Upper lobe of left lung (tissue), 6 donors: ENCODE results near the gene ISM2. TPM values are rescaled to one million over a fixed set of nuclear protein-coding genes. Genes with fewer than 3 reads are reported as not detected.

ENCODE experiments used
- ATAC-seq, 2 donors: fragments of 200-7000 bp; cut with Tn5 transposase; one replicate each; pipeline ENCODE4 v1.9.1; 2022; ENCODE audit warnings: mild to moderate bottlenecking in 2 of 2, moderate library complexity in 2 of 2; ENCODE audit not compliant: low FRiP score in 2 of 2
- DNase-seq, 2 donors: peaks; one replicate each; pipeline ENCODE4 v3.0.0-alpha.2; 2019 to 2020
- H3K27ac ChIP-seq, 4 donors: fragments of 200-600 bp; sonication (generic); one replicate each; pipeline ENCODE4 v1.5.1; 2016 to 2019
- H3K27me3 ChIP-seq, 4 donors: fragments of 200-600 bp; sonication (generic); one replicate each; pipeline ENCODE4 v1.5.1; 2017 to 2019
- H3K36me3 ChIP-seq, 4 donors: fragments of 200-600 bp; sonication (generic); one replicate each; pipeline ENCODE4 v1.5.1; 2016 to 2019
- H3K4me1 ChIP-seq, 4 donors: fragments of 200-600 bp; sonication (generic); one replicate each; pipeline ENCODE4 v1.5.1; 2018 to 2019
- H3K4me3 ChIP-seq, 4 donors: fragments of 200-600 bp; sonication (generic); one replicate each; pipeline ENCODE4 v1.5.1; 2017 to 2019; ENCODE audit warnings: mild to moderate bottlenecking in 2 of 4, moderate library complexity in 1 of 4
- H3K9me3 ChIP-seq, 4 donors: fragments of 200-600 bp; sonication (generic); one replicate each; pipeline ENCODE4 v1.5.1; 2018 to 2019
- EP300 ChIP-seq, 4 donors: sonication (generic); formaldehyde crosslinking; IDR thresholded peaks; one replicate each; pipeline ENCODE4 v1.5.1; 2017; ENCODE audit warnings: antibody characterized with exemption in 4 of 4, control low read depth in 2 of 4
- POLR2A ChIP-seq, 4 donors: fragments of 450-650 bp; IDR thresholded peaks; one replicate each; pipeline ENCODE4 v1.5.1; 2016 to 2017; ENCODE audit warnings: antibody characterized with exemption in 4 of 4, mild to moderate bottlenecking in 2 of 4
- POLR2AphosphoS5 ChIP-seq, 2 donors: sonication (generic); formaldehyde crosslinking; IDR thresholded peaks; one replicate each; pipeline ENCODE4 v1.5.1; 2017; ENCODE audit warnings: antibody characterized with exemption in 2 of 2
- WGBS, 2 donors: methylation state at CpG; one replicate each; pipeline ENCODE4 v1.1.5; 2017 to 2018; 5-methylcytosine and 5-hydroxymethylcytosine counted together
- total RNA-seq, 6 donors: library from RNA; depleted of rRNA in 4 of 6; stranded (reverse); fragments of >200 nt in 4 of 6; gene quantifications; one replicate each; pipeline versions ENCODE4 v1.1.0 to v1.2.1, GENCODE V29; 2016 to 2021
- TF ChIP-seq, protein P1 (sequence below), 6 experiments: fragments of 450-650 bp in 4 of 6; fragments of 200-600 bp in 2 of 6; sonication (generic) in 2 of 6; IDR thresholded peaks; one replicate each; pipeline ENCODE4 v1.5.1; 2016 to 2019; ENCODE audit warnings: antibody characterized with exemption in 6 of 6
- donor health status: DM: no; HTN: no; CAD: no; lungs with moderate emphysema.
- donor health status: DM: no; HTN: yes; CAD: no; lungs with severe emphysema.

ISM2 gene
- total RNA-seq, 6 donors from 2014 or later, result not detected

DNA sequence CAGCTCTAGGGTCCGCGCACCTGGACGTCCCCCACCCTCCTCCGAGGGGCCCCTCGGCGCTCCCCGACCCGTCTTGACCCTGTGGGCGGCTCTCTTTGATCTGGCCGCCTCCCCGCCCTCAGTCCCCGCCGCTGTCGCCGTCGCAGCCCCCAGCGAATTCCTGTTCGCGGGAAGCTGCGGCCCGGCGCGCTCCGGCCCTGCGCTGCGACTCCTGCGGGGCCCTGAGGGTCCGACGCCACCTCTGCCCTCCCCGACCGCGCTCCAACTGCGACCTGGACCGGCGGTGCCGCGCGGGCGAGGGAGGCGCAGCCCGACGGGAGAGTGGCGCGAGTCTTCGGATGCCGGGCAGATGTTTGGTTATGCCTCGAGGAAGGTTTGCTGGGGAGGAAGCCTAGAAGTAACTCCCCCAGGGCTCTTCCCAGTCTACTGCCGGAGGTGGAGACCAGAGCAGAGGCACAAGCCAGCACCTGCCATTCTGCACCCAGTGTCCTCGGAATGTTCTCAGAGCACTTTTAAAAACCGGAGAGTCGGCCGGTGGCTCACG is 440 bp upstream of the ISM2 start:
- Histone ChIP-seq H3K9me3 (no peaks in the 10 kb centered on the region), H3K27ac (no peak overlapping the region), H3K4me3 (peak overlapping the region in 3 of 4 donors; percentile 54 to 63 (median 58)), H3K27me3 (peaks cover 0 to 23% (median 17%) of the 10 kb centered on the region in 4 donors), H3K4me1 (peaks cover 12 to 20% (median 15%) of the 10 kb centered on the region in 4 donors), H3K36me3 (no peaks in the 10 kb centered on the region)
- 6% methylated on average over 33 of the region's 53 CpGs; no CpG with 5 or more reads in 1 of the 2 donors for WGBS, 2 donors
- DNase-seq (no peak), ATAC-seq (peak in 1 of 2 donors; percentile 15)
- TF ChIP-seq POLR2A (IDR thresholded peaks at IDR 0.05) (no peak), EP300 (IDR thresholded peaks at IDR 0.05) (no peak), POLR2AphosphoS5 (IDR thresholded peaks at IDR 0.05) (no peak)
- TF ChIP-seq, protein P1, sequence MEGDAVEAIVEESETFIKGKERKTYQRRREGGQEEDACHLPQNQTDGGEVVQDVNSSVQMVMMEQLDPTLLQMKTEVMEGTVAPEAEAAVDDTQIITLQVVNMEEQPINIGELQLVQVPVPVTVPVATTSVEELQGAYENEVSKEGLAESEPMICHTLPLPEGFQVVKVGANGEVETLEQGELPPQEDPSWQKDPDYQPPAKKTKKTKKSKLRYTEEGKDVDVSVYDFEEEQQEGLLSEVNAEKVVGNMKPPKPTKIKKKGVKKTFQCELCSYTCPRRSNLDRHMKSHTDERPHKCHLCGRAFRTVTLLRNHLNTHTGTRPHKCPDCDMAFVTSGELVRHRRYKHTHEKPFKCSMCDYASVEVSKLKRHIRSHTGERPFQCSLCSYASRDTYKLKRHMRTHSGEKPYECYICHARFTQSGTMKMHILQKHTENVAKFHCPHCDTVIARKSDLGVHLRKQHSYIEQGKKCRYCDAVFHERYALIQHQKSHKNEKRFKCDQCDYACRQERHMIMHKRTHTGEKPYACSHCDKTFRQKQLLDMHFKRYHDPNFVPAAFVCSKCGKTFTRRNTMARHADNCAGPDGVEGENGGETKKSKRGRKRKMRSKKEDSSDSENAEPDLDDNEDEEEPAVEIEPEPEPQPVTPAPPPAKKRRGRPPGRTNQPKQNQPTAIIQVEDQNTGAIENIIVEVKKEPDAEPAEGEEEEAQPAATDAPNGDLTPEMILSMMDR (IDR thresholded peaks at IDR 0.05), result no peak

DNA sequence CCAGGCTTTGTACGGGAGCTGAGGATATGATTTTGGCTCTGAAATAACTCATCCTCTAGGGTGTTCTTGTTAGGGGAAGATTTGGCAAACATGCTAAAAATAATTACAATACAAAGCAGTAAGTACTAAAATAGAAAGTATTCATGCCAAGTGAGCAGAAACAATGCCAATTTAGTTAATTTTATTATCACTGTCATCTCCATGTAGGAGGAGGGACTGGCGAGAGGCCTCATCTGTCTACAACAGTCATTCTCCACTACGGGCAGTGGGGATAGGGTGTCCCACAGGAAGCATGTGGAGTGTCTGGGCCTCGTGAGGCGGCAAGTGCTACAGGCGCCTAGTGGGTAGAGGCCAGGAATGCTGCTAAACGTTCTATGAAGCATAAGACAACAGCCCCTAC is 3.3 kb downstream of the ISM2 start:
- 72 to 82% methylated on average over 7 of the region's 7 CpGs for WGBS, 2 donors
- Histone ChIP-seq H3K27me3 (peaks cover 0 to 23% (median 17%) of the 10 kb centered on the region in 4 donors), H3K4me1 (peaks cover 12 to 20% (median 15%) of the 10 kb centered on the region in 4 donors), H3K9me3 (no peaks in the 10 kb centered on the region), H3K36me3 (no peaks in the 10 kb centered on the region), H3K4me3 (no peak overlapping the region), H3K27ac (no peak overlapping the region)
- ATAC-seq (no peak), DNase-seq (no peak)
- TF ChIP-seq EP300 (IDR thresholded peaks at IDR 0.05), result no peak
- TF ChIP-seq, protein P1 (IDR thresholded peaks at IDR 0.05), result no peak
- TF ChIP-seq POLR2A (IDR thresholded peaks at IDR 0.05), result no peak
- no peak for TF ChIP-seq POLR2AphosphoS5 (IDR thresholded peaks at IDR 0.05)

DNA sequence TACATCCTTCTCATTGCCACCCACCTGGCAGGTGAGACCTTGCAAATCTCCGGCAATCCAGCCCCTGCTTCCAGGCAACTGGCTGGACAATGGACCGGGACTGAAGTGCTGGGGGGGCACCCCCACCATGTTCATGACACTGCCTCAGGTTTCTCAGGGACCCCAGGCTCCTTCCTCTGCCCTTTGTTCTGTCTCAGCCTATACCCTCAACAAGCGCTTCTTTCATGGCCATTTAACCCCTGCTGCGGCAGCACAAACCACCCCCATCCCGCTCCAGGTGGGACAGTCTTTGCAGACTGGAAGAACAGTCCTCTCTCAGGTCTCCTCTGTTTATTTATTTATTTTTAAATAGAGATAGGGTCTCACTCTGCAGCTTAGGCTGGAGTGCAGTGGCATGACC is 7.6 kb downstream of the ISM2 start:
- TF ChIP-seq POLR2A (IDR thresholded peaks at IDR 0.05) (no peak), EP300 (IDR thresholded peaks at IDR 0.05) (no peak), POLR2AphosphoS5 (IDR thresholded peaks at IDR 0.05) (no peak)
- TF ChIP-seq, protein P1 (IDR thresholded peaks at IDR 0.05), result no peak
- no peak overlapping the region for H3K27ac ChIP-seq
- WGBS, 2 donors, result 88 to 92% methylated on average over 4 to 5 of the region's 5 CpGs
- ATAC-seq (no peak), DNase-seq (no peak)
- H3K27me3 ChIP-seq, result no peaks in the 10 kb centered on the region
- H3K4me3 ChIP-seq, result no peak overlapping the region
- H3K36me3 ChIP-seq, result no peaks in the 10 kb centered on the region
- no peaks in the 10 kb centered on the region for H3K9me3 ChIP-seq
- no peaks in the 10 kb centered on the region for H3K4me1 ChIP-seq

DNA sequence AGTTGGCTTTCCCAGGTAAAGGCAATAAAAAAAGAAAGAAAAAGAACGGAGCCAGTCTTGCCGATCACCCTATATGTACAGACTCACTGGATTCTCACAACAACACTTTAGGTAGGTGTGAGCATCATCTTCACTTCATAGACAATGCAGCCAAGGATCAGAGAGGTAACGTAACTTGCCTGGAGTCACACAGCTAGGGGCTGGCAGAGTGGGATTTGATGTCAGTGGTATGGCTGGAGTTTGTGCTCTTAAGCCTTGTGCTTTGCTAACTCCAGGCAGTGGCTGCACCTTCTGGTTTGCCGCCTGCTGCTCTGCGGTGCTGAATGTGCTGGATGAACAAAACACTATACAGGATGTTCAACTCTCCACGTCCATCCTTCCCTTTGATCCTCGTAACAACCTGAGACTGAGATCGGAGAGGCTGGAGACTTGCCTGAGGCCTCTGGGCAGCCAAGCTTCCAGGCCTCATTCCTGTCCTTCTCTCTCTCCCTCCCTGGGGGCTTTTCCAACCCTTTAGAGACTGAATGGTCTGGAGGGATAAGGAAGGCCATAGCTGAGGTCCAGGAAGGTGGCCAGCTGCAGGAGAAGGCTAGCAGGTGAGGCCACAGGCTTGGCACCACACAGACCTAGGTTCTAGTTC is 8.1 kb downstream of the ISM2 start:
- TF ChIP-seq POLR2AphosphoS5 (IDR thresholded peaks at IDR 0.05), result no peak
- no peak for TF ChIP-seq POLR2A (IDR thresholded peaks at IDR 0.05)
- no peak for TF ChIP-seq EP300 (IDR thresholded peaks at IDR 0.05)
- TF ChIP-seq, protein P1 (IDR thresholded peaks at IDR 0.05), result no peak
- DNase-seq (no peak), ATAC-seq (no peak)
- H3K27me3 ChIP-seq, result no peaks in the 10 kb centered on the region
- no peak overlapping the region for H3K27ac ChIP-seq
- no peaks in the 10 kb centered on the region for H3K9me3 ChIP-seq
- H3K4me1 ChIP-seq, result no peaks in the 10 kb centered on the region
- WGBS, 2 donors, result 82 to 88% methylated on average over 8 of the region's 8 CpGs
- H3K4me3 ChIP-seq, result no peak overlapping the region
- H3K36me3 ChIP-seq, result no peaks in the 10 kb centered on the region

DNA sequence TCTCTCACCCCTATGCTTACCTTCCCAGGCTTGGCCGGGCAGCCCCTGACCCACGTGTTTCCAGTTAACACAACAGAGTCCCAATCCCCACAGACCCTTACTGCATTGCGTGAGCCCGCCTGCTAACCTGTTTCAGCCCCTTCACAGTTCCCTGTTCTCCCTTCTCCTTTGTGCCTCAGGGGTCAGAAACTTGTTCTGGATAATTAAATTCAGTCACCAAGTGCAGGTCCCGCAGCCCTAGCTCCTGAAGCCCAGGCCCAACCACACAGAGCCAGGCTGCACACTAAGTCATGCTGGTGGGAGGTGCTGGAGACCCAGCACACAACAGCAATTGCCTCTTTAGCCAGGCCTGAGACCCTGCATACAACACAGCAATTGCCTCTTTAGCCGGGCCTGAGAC is 9.6 kb downstream of the ISM2 start:
- H3K9me3 ChIP-seq, result no peaks in the 10 kb centered on the region
- TF ChIP-seq, protein P1 (IDR thresholded peaks at IDR 0.05), result no peak
- TF ChIP-seq POLR2AphosphoS5 (IDR thresholded peaks at IDR 0.05), result no peak
- no peak for TF ChIP-seq POLR2A (IDR thresholded peaks at IDR 0.05)
- TF ChIP-seq EP300 (IDR thresholded peaks at IDR 0.05), result no peak
- H3K27me3 ChIP-seq, result no peaks in the 10 kb centered on the region
- DNase-seq (no peak), ATAC-seq (no peak)
- no peak overlapping the region for H3K4me3 ChIP-seq
- 92% methylated on average over 6 of the region's 6 CpGs for WGBS, 2 donors
- no peaks in the 10 kb centered on the region for H3K36me3 ChIP-seq
- no peaks in the 10 kb centered on the region for H3K4me1 ChIP-seq
- H3K27ac ChIP-seq, result no peak overlapping the region
